ENCODE data around the gene RNF213.

Gene RNF213

GRCh38 chr17:80263253-80264204, 2.9 kb downstream of the RNF213 start:
- Histone ChIP-seq H3K9me3 (ENCODE audit: control insufficient read depth, insufficient read depth, low read depth, low read length) (no peaks in the 10 kb centered on the region), H3K4me3 (ENCODE audit: low read depth, low read length) (no peak overlapping the region), H3K36me3 (ENCODE audit: control insufficient read depth in 2 of 2, insufficient read depth in 1 of 2, low read length in 2 of 2) (peaks cover 13 to 34% of the 10 kb centered on the region in 2 experiments; a peak in 2 of 3 replicates), H3K27ac (ENCODE audit: extremely low read depth, low read depth, low read length) (no peak overlapping the region), H3K4me1 (ENCODE audit: control insufficient read depth, insufficient read depth, low read length) (peaks cover 6% of the 10 kb centered on the region)
- ChIA-PET POLR2A (no interaction called here), CTCF (no interaction called here)
- TF ChIP-seq ZFHX2 (tag by site-specific recombination; conservative IDR thresholded peaks at IDR 0.05) (no peak), PRDM1 (tag by site-specific recombination; IDR thresholded peaks at IDR 0.05) (peak; percentile 53; the same call in 1 of the 2 replicates), ZIC2 (tag by site-specific recombination; IDR thresholded peaks at IDR 0.05) (peak; percentile 76), GFI1B (tag by site-specific recombination; IDR thresholded peaks at IDR 0.05) (0 out of 2 replicates have a peak, but pooled peaks have one; percentile 14), ZNF747 (tag by site-specific recombination; IDR thresholded peaks at IDR 0.05) (no peak)

- TF ChIP-seq ZNF623 (tag by site-specific recombination; IDR thresholded peaks at IDR 0.05) (peak; percentile 94), PBX3 (CRISPR knock-in tag; IDR thresholded peaks at IDR 0.05) (no peak), YY1 (tag by site-specific recombination; IDR thresholded peaks at IDR 0.05) (no peak)
- Histone ChIP-seq H3K27ac (ENCODE audit: extremely low read depth, low read depth, low read length) (no peak overlapping the region), H3K4me3 (ENCODE audit: low read depth, low read length) (no peak overlapping the region), H3K36me3 (ENCODE audit: control insufficient read depth in 2 of 2, insufficient read depth in 1 of 2, low read length in 2 of 2) (peaks cover 13 to 44% of the 10 kb centered on the region in 2 experiments; a peak in 2 of 3 replicates), H3K4me1 (ENCODE audit: control insufficient read depth, insufficient read depth, low read length) (peaks cover 6% of the 10 kb centered on the region), H3K9me3 (ENCODE audit: control insufficient read depth, insufficient read depth, low read depth, low read length) (no peaks in the 10 kb centered on the region)
- POLR2A ChIA-PET = no interaction called here
- CTCF ChIA-PET = no interaction called here
Observed at GRCh38 chr17:80264205-80265075, 3.8 kb downstream of the RNF213 start.

GRCh38 chr17:80265205-80266068, 4.8 kb downstream of the RNF213 start:
- ChIA-PET POLR2A (interaction anchor here (0.7 kb wide), 1 partner anchor 919 kb away, joined by 3 read pairs; no protein-coding TSS in a partner anchor), CTCF (interaction anchor here (1.1 kb wide), 1 partner anchor 164 kb away, joined by 3 read pairs; the partner anchor contains the start of gene GAA)
- H3K9me3 ChIP-seq (ENCODE audit: control insufficient read depth, insufficient read depth, low read depth, low read length) = no peaks in the 10 kb centered on the region
- TF ChIP-seq ZSCAN5A (tag by site-specific recombination; IDR thresholded peaks at IDR 0.05) (no peak), ZNF214 (tag by site-specific recombination; IDR thresholded peaks at IDR 0.05; ENCODE audit: borderline replicate concordance) (no peak), ZNF37A (tag by site-specific recombination; IDR thresholded peaks at IDR 0.05) (no peak), ZNF658 (tag by site-specific recombination; IDR thresholded peaks at IDR 0.05) (no peak), ZNF514 (tag by site-specific recombination; IDR thresholded peaks at IDR 0.05) (no peak), ZNF404 (tag by site-specific recombination; IDR thresholded peaks at IDR 0.05) (no peak), ZNF239 (tag by site-specific recombination; IDR thresholded peaks at IDR 0.05) (no peak), SCRT1 (tag by site-specific recombination; IDR thresholded peaks at IDR 0.05; ENCODE audit: borderline replicate concordance) (no peak), ZNF488 (tag by site-specific recombination; IDR thresholded peaks at IDR 0.05) (no peak), OSR2 (tag by site-specific recombination; IDR thresholded peaks at IDR 0.05) (no peak), ZNF704 (tag by site-specific recombination; IDR thresholded peaks at IDR 0.05) (no peak), ZNF560 (tag by site-specific recombination; IDR thresholded peaks at IDR 0.05; ENCODE audit: borderline replicate concordance) (no peak), ZBTB7A (tag by site-specific recombination; IDR thresholded peaks at IDR 0.05; ENCODE audit: low read depth) (no peak), ZNF2 (tag by site-specific recombination; IDR thresholded peaks at IDR 0.05) (no peak)
- H3K4me3 ChIP-seq (ENCODE audit: low read depth, low read length) = no peak overlapping the region
- H3K4me1 ChIP-seq (ENCODE audit: control insufficient read depth, insufficient read depth, low read length) = peaks cover 6% of the 10 kb centered on the region; the same call in 1 of the 2 replicates
- H3K36me3 ChIP-seq (ENCODE audit: control insufficient read depth in 2 of 2, insufficient read depth in 1 of 2, low read length in 2 of 2) = peaks cover 13 to 47% of the 10 kb centered on the region in 2 experiments; a peak in 2 of 3 replicates
- no peak overlapping the region for H3K27ac ChIP-seq (ENCODE audit: extremely low read depth, low read depth, low read length)

Data from HEK293 (cell line).